HG03460 (cell line): ENCODE results near the gene PYGL.
"Not testable (repeated sequence)": the region's sequence is repeated elsewhere in the genome, so short reads cannot be mapped to it uniquely, and the experiment has no call there.

Experiments used
- ATAC-seq: cut with Tn5 transposase; IDR thresholded peaks from one replicate; pipeline ENCODE4 v1.9.1; 2021; ENCODE audit not compliant: unreplicated experiment

Gene PYGL

GRCh38 chr14:50943943-50944646, at the start of gene PYGL:
Gene PYGL, minus strand, starts transcription at chr14:50944483. Its CDS starts 80 bp downstream, at chr14:50944403.
- peak; percentile 70 for ATAC-seq

DNA sequence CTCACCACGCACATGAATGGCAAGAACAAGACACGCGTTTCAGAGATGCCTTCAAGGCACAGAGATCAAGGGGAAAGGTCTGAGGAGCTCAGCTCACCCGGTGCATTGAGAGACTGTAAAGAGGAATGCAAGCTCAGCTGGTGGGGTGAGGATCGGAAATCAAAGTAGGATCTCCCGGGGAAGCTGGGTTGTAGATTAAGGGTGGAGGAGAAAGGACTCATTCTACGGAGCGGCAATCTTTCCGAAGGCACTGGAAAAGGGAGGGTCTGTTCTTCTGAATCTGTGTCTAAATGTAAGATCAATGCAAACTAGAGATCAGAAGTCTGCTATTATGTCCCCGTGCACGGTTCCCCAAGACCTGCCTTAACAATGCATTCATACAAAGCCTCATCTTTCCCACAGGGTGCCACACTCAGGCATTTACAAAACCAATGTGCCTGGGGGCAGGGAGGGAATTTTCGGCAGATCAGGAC, 41.6 kb upstream of the PYGL start:
- ATAC-seq: no peak

DNA sequence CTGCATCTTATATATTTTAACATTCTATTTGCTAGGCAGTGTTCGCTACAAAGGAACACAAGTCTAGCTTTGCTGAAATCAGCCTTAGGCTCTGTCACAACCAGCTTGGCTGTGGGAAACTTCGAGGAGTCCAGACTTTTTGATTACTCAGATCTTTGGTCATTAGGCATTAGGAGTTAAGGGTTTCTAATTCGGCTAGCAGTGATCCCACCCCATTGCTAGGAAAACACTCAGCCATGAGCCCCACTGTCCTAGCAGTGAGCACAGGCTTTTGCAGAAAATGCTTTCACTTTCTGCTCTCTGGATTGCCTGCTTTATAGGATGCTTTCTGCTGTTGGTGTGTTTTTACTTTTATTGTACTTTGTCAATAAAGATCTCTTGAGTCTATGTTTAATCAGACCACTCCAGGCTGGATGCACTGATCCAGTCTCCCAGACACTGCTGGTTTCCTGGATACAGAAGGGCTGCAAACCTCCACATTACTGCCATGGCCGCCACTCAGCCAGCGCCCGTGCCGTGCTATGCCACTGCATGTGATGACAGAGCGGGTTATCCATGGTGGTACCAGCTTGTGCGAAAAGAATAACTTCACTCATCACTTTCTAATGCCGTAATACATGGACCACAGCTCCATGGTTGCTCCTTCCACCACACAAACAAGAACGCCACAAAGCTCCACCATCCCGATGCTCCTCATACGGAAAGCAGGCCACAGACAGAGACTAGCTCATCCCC, 41.0 kb upstream of the PYGL start:
- ATAC-seq: no peak

DNA sequence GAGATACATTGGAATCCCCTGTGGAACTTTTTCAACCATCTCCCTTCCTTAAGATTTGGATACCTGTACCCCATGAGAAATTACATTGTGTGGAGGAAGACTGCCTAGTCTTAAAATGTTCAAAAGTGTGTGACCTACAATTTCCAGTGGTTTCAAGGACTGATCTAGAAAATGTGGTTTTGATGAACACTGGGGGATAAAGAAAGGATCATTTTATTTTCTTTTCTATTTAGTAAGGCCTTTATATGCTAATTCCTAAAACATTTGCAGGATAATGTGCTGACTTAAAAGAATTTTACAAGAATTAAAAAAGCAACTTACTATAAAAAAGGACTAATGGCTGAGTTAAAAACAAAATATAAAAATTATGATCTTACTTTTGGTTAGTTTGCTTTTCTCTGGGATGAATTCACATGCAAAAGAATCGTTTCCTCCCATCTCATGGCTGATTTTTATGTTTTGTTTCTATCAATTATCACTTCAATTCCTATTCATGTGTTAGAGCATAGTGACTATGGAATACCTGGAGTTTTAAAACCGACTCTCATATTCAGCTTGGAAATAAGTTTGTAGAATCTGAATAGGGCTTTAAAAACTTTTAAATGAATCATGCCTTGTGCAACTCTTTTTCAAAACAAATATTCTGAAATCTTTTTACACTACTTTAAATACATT, 39.9 kb upstream of the PYGL start:
- ATAC-seq: no peak

GRCh38 chr14:50979941-50980850, 35.9 kb upstream of the PYGL start:
- ATAC-seq: no peak

DNA sequence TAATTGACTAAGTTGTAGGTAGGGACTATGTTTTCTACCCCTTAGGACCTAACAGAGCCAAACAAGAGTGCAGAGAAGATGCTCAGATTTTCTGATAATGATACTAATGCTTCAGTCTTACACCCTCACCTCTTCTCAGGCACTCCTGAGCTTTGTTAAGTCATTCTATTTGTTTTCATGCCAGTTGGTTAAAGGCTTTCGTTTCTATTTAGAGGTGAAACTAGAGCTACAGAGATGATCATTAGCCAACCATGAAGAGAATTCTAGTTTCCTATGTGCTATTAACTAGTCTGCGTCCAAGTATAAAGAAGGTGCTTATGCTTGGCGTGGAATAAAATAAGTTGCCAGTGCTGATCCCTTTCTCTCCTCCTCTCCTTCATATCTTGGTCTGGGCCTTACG, 34.6 kb upstream of the PYGL start:
- ATAC-seq: peak; percentile 92

- no peak for ATAC-seq
These were observed 34.2 kb upstream of the PYGL start for GRCh38 chr14:50978529-50978871.

- ATAC-seq: peak; percentile 48
These were observed 33.7 kb upstream of the PYGL start for GRCh38 chr14:50977863-50978528.

DNA sequence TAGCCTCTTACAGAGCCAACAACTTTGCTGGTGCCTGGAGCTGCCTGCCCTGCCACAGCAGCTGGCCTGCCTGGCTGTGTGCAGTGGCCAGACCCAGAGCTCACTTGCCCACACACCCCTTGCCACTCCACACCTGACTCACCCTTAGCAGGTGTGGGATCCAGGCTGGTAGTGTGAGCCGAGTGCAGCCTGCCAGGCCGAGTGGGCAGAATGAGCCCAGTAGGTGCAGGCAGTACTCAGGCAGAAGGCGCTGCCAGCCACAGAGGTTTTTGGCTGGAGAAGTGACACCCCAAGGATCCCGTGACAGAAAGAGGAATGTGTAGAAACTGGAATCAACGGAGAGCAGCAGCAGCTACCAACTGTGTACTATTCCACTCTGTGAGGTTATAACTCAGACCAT, 29.8 kb upstream of the PYGL start:
- no peak for ATAC-seq

GRCh38 chr14:50972734-50973133, 28.5 kb upstream of the PYGL start:
- no peak for ATAC-seq

DNA sequence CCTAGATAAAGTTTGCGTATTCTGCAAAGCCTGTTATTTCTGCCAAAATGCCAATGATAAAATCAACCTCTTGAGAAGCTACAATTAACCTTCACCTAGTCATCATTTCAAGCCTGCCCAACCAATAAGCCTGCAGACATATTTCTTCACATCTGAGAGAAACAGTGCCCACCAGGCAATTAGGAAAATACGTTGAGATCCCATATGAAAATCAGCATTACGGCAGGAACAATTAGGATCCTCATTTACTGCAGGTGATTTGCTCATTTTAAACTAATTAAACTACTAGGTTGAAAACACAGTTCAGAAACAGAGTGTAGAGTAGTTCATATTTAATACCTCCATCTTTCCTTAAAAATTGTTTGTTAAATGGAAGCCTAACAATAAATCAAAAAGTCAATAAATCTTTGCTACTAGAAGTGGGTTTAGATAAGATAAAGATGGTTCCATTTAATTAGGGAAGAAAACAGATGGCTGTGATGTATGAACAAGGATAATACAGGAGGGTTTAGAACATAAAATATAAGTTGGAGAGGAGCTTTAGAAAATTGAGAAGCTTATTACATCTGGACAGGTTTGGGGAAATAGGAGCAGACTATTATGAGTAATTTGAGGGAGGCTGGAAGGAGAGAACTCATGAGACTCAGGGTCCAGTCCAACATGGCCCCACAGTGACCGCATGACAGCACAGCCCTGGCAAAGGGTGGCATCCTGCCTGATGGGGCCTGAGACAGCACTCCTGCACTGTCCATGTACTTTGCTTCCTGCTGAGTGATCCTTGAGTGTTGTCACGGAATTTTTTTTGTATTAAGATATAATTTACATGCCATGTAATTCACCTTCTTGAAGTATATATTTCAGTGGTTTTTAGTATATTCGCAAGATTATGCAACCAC, 26.9 kb upstream of the PYGL start:
- ATAC-seq: no peak

GRCh38 chr14:50967790-50968189, 23.5 kb upstream of the PYGL start:
- ATAC-seq: no peak

DNA sequence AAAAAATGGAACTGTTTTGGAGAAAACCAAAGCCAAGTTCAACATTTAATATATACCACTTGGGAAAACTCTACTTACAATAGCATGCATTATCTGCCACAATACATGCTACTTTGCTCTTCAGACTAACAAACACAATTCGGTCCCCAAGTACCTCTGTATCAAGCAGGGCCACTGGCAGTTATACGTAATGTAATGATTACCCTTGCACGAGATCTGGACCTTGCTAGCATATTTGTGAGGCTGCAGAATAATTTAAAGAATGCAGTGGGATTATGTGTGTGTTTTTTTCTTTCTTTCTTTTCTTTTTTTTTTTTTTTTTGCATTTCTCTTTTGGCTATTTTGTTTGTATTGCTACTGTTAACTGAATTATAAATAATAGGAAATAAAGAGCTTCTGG, 22.8 kb upstream of the PYGL start:
- ATAC-seq: no peak

GRCh38 chr14:50964683-50965390, 20.6 kb upstream of the PYGL start:
- ATAC-seq: no peak

- no peak for ATAC-seq
These were observed 19.6 kb upstream of the PYGL start for GRCh38 chr14:50963919-50964318.

GRCh38 chr14:50961605-50962221, 17.4 kb upstream of the PYGL start:
- no peak for ATAC-seq

- ATAC-seq: no peak
These were observed 13.0 kb upstream of the PYGL start for GRCh38 chr14:50957296-50957695.

DNA sequence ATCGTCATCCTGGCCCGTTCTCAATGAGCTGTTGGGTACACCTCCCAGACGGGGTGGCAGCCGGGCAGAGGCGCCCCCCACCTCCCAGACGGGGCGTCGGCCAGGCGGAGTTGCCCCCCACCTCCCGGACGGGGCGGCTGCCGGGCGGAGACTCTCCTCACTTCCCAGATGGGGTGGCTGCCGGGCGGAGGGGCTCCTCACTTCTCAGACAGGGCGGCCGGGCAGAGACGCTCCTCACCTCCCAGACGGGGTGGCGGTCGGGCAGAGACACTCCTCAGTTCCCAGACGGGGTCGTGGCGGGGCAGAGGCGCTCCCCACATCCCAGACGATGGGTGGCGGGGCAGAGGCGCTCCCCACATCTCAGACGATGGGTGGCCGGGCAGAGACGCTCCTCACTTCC, 12.1 kb upstream of the PYGL start:
- ATAC-seq: not testable (repeated sequence)
